ENCODE data around the gene PPIE.

PPIE gene

DNA sequence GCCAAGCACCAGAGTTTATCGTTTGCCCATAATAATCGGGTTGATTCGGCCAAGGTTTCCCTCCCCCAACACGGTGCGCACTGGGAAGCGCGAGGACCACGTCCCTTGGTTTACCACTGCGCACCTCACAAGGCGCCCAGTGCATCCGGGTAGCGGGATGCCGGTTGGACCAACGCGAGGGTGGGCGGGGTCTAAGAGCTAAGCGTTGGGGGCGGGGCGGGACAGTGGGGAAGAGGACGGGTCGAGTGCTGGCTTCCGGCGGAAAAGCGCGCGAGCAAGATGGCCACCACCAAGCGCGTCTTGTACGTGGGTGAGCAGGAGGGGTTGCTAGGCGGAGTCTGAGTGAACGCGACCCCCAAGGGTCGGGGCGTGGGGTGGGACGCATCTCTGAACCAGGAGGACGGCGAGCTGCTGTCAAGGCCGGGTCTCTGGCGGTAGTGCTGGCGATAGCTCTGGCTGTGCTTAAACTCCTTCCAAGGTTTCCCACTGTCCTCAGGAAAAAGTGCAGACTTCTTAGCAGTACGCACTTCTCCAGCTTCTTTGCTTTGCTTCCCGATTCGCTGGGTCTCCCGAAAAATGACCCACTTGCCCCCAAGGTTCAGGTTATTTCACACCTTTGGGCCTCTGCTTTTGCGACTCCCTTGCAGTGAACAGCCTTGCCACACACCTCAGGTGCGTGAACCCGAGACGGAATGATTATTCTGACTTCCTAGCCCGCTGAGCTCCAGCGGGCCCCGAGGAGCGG is at the start of gene PPIE:
PPIE (plus strand) TSS at position 261 of the 745 bp plus-strand sequence; CDS start at position 280, 19 bp downstream.
- DNase-seq (ENCODE audit: low spot score): peak; percentile 90

- no peak for DNase-seq (ENCODE audit: low spot score)
Observed at GRCh38 chr1:39689214-39689613, 49.5 kb upstream of the PPIE start.

- DNase-seq (ENCODE audit: low spot score): no peak
Observed at GRCh38 chr1:39689635-39690034, 49.0 kb upstream of the PPIE start.

DNA sequence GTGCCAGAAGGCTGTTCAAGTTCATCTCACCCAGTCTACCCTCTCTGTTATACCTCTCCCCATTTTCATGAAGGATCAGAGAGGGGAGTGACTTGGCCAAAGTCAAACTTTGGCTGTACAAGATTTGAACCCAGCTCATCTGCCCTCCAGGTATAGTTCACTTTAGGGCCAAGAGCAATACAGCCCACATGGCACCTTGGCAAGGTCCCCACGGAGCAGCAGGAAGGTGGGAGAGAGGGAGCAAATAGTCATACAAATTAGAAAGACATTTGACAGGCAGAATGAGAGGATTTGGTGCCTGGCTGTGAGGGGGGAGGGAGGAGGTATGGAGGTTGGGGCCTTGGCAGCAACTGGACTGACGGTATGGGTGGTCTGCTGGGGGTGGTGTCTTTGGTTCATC is 48.5 kb upstream of the PPIE start:
- no peak for DNase-seq (ENCODE audit: low spot score)

DNA sequence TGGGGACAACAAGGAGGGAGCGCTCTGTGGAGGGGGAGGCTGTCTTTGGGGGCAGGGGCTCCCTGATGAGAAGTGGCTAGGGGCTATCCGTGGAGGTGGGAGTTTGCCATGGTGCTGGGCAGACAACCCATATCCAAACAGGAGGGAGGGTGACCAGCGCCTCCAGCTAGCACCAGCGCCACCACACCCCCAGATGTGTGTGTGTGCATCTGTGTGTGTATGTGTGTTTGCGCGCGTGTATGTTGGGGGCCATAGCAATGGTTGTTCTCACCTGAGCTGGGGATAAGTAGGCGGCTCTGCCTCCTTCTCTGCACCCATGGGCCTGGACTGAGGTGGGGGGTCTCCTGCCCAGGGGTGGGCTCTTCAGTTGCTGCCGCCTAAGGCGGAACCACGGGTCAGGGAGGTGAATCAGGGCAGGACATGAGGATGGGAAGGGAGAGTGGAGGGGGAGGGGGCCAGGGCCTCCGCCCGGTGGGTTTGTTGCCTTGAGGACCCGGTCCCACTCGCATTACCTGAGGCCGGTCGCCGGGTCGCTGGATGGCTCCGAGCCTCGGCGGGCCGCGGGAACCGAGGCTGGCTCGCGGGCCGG is 47.8 kb upstream of the PPIE start:
- DNase-seq (ENCODE audit: low spot score): no peak

DNA sequence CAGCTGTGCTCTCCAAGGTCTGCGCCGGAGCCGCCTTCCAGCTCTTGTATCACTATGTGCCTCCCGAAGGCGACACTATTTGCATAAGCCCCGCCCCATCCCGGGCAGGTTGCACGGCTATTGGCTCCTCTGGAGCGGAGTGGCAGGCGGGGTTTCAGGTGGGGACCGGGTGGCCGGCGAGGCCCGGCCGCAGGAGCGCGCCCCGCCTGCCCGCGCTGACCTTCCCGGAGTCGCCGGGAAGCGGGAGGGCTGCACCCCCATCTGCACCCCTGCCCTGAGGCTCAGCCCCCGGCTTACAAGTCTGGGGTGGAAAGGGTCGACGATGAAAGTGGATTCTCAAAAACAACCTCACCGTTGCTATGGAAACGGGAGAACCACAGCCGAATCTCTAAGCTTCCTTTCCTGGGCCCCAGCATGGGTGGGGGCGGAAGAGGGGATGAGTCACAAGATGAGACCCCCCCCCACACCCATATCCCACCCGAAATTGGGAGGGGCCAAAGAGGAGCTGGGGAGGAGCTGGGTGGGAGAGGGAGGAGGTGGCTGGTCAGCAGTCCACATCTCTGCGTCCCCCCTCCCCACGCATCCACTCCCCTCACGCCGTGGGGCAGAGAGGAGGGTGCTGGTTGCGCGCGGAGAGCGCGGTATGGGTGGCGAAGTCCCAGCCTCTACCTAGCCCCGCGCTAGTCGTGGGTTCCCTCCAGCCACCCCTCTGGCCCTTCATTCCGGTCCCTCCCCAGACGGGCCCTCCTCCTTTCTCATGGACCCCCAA is 47.1 kb upstream of the PPIE start, which contains the start of gene HPCAL4:
HPCAL4 (minus strand) TSS at position 51 of the 769 bp plus-strand sequence. CDS start 6,830 bp downstream, outside the sequence.
- peak; percentile 89 for DNase-seq (ENCODE audit: low spot score)

- no peak for DNase-seq (ENCODE audit: low spot score)
Observed at GRCh38 chr1:39692152-39693074, 46.3 kb upstream of the PPIE start.

DNA sequence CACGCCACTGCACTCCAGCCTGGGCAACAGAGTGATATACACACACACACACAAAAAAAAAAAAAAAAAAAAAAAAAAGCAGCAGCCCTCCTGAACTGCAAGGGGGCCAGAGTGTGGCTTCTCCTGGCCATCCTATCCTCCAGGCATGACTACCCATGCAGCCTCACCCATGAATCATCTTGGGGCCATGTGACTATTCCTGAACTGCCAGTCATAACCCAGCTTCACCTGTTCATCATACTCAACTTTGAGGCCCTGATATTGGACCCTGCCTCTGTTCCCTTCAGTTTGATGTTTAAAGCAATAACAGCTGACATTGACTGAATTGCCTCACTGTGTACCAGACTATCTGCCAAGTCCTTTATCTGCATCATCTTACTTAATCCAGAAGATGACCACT is 44.7 kb upstream of the PPIE start:
- peak; percentile 73 for DNase-seq (ENCODE audit: low spot score)

GRCh38 chr1:39695016-39695415 is 43.7 kb upstream of the PPIE start:
- peak; percentile 67 for DNase-seq (ENCODE audit: low spot score)

DNA sequence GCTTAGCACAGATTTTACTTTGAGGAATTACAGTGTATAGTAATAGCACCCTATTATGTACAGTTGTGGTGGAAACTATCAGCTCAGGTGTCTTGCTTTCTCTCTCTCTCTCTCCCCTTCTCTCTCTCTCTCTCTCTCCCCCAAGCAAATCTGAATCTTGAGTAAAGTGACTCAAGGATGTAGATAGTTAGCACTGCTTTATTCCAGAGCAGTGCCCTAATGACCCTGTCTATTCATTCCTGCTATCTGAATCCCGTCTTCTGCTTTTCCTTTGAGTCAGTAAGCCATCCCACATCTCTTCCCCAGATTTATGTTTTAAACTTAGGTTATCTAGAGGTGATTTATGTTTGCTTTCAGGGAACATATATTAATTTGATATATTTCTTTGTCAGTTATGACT is 42.2 kb upstream of the PPIE start:
- no peak for DNase-seq (ENCODE audit: low spot score)

DNA sequence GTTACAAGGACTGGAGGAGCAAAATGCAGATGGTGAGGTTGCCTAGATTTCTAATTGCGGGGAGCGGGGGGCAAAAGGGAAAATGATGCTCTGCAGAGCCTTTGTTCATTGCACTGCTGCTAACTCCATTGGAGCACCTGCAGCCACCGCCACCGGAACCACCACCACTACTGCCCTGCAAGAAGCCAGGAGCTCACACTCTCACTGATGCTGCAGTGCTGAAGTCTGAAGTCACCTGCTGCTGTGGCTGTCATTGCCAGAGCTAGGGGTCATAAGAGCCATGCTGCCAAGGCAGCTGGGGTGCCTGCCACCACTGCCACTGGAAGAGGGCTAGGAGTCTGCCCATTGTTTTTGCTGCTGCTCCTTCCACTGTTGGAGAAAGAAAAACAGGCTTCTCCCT is 40.1 kb upstream of the PPIE start:
- no peak for DNase-seq (ENCODE audit: low spot score)

- DNase-seq (ENCODE audit: low spot score): no peak
Observed at GRCh38 chr1:39699419-39699818, 39.3 kb upstream of the PPIE start.

GRCh38 chr1:39700348-39700747 is 38.3 kb upstream of the PPIE start:
- DNase-seq (ENCODE audit: low spot score): no peak

DNA sequence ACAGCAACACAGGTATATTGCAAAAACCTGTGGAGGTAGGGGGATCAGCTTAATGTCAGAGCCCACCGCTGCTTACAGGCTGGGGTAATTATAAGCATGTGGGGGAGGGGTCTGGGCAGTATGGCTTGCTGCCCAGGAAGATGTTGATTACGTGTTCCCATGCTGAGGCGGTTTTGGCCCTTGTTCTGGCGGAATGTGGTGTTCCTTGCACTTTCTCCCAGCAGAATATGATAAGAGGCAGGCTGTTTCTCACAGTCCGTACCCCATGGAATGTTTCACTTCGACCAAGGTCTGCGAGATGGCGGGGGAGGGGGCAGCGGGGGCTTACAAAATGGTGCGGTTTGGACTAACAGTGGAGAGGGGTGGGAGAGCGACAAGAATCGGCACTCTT is 37.6 kb upstream of the PPIE start:
- DNase-seq (ENCODE audit: low spot score): peak; percentile 28

DNA sequence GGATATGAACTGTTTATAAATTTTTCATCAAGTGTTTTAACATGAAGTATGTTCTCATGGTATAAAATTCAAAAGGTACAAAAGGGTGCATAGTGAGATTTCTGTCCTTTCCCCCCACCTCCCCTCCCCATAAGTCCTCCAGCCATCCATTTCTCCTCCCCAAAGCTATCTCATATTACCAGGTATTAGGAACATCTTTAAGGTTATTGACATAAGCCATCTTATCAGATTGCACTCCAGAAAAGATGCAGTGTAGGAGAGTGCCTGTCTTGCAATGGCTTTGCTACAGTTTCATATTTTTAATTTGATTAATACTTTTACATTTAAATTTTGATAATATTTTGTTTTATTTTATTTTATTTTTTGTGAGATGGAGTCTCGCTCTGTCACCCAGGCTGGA is 33.9 kb upstream of the PPIE start:
- no peak for DNase-seq (ENCODE audit: low spot score)

DNA sequence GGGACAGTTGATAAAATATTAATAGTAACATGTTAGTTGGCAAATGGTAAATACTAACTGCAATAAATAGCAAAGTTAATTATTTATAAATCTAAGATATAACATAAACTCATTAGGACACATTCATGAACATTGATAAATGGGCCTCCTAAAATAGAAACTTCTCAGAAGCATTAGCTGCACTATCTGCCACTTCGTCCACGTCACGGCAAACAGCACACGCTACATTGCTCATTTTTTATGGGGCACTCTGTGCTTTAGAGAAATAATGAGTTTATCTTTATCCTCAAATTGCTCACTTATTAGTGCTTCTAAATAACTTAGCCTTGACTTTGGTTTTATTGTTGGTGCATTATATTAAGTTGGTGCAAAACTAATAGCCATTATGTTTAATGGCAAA is 31.2 kb upstream of the PPIE start:
- DNase-seq (ENCODE audit: low spot score): no peak

- DNase-seq (ENCODE audit: low spot score): no peak
Observed at GRCh38 chr1:39711104-39711965, 27.3 kb upstream of the PPIE start.

DNA sequence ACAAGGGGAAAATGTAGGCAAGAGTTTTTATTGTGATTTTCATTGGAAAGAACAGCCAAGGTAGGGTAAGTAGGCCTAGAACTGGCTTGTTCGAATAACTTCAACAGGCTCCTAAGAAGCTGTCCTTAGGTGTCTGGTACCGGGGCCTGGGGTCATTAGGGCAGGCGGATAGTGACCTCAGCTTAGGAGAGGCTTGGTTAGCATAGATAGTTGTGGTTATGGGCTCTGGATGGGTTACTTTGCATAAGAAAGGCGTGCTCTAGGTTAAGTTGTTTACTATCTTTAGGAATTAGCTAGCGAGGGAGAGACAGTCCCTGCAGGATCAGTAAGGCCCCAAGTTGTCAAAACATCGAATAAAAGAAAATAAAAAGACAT is 26.7 kb upstream of the PPIE start:
- DNase-seq (ENCODE audit: low spot score): no peak

GRCh38 chr1:39713557-39713956 is 25.1 kb upstream of the PPIE start:
- DNase-seq (ENCODE audit: low spot score): no peak

GRCh38 chr1:39717809-39718208 is 20.9 kb upstream of the PPIE start:
- no peak for DNase-seq (ENCODE audit: low spot score)
